ENCODE results near the gene FOSL2.

Gene FOSL2

GRCh38 chr2:28461056-28461455 is 68.4 kb downstream of the FOSL2 start:
- Histone ChIP-seq H3K36me3 (ENCODE audit: control insufficient read depth, insufficient read depth, low read length) (no peaks in the 10 kb centered on the region), H3K9ac (ENCODE audit: low read length) (no peak overlapping the region), H3K4me1 (ENCODE audit: control insufficient read depth, insufficient read depth, low read length) (no peaks in the 10 kb centered on the region), H3K4me3 (ENCODE audit: low read length) (no peak overlapping the region), H3K9me3 (ENCODE audit: control insufficient read depth, low read length) (no peaks in the 10 kb centered on the region), H3K27me3 (ENCODE audit: control insufficient read depth, insufficient read depth, low read length) (no peaks in the 10 kb centered on the region)

- Histone ChIP-seq H3K4me1 (ENCODE audit: control insufficient read depth, insufficient read depth, low read length) (no peaks in the 10 kb centered on the region), H3K36me3 (ENCODE audit: control insufficient read depth, insufficient read depth, low read length) (no peaks in the 10 kb centered on the region), H3K27me3 (ENCODE audit: control insufficient read depth, insufficient read depth, low read length) (no peaks in the 10 kb centered on the region)
Observed at GRCh38 chr2:28462122-28462521, 69.5 kb downstream of the FOSL2 start.

GRCh38 chr2:28463211-28463816 is 70.7 kb downstream of the FOSL2 start:
- Histone ChIP-seq H3K27me3 (ENCODE audit: control insufficient read depth, insufficient read depth, low read length) (no peaks in the 10 kb centered on the region), H3K9ac (ENCODE audit: low read length) (no peak overlapping the region), H3K4me3 (ENCODE audit: low read length) (no peak overlapping the region), H3K9me3 (ENCODE audit: control insufficient read depth, low read length) (no peaks in the 10 kb centered on the region), H3K36me3 (ENCODE audit: control insufficient read depth, insufficient read depth, low read length) (no peaks in the 10 kb centered on the region), H3K4me1 (ENCODE audit: control insufficient read depth, insufficient read depth, low read length) (no peaks in the 10 kb centered on the region)

More at GRCh38 chr2:28462122-28462521, 69.5 kb downstream of the FOSL2 start:
- no peak overlapping the region for H3K9ac ChIP-seq (ENCODE audit: low read length)
- no peak overlapping the region for H3K4me3 ChIP-seq (ENCODE audit: low read length)
- no peaks in the 10 kb centered on the region for H3K9me3 ChIP-seq (ENCODE audit: control insufficient read depth, low read length)

GRCh38 chr2:28463893-28464292 is 71.2 kb downstream of the FOSL2 start:
- H3K4me1 ChIP-seq (ENCODE audit: control insufficient read depth, insufficient read depth, low read length) = no peaks in the 10 kb centered on the region
- no peak overlapping the region for H3K4me3 ChIP-seq (ENCODE audit: low read length)
- H3K27me3 ChIP-seq (ENCODE audit: control insufficient read depth, insufficient read depth, low read length) = no peaks in the 10 kb centered on the region
- no peaks in the 10 kb centered on the region for H3K36me3 ChIP-seq (ENCODE audit: control insufficient read depth, insufficient read depth, low read length)
- no peaks in the 10 kb centered on the region for H3K9me3 ChIP-seq (ENCODE audit: control insufficient read depth, low read length)
- no peak overlapping the region for H3K9ac ChIP-seq (ENCODE audit: low read length)

GRCh38 chr2:28465148-28465885 is 72.7 kb downstream of the FOSL2 start:
- Histone ChIP-seq H3K9me3 (ENCODE audit: control insufficient read depth, low read length) (no peaks in the 10 kb centered on the region), H3K9ac (ENCODE audit: low read length) (no peak overlapping the region), H3K4me3 (ENCODE audit: low read length) (no peak overlapping the region), H3K27me3 (ENCODE audit: control insufficient read depth, insufficient read depth, low read length) (no peaks in the 10 kb centered on the region), H3K4me1 (ENCODE audit: control insufficient read depth, insufficient read depth, low read length) (peaks cover 3% of the 10 kb centered on the region), H3K36me3 (ENCODE audit: control insufficient read depth, insufficient read depth, low read length) (no peaks in the 10 kb centered on the region)
